NCI-H345 treated with DMSO at 0.1 percent for 48 hours (cell line): ENCODE measurements around the gene LMX1B.

Experiments used
- DNase-seq: peaks from one replicate; lab custom pipeline; 2025; ENCODE audit not compliant: unreplicated experiment; lab: John Stamatoyannopoulos, UW

LMX1B gene

GRCh38 chr9:126674365-126675146 is 60.8 kb downstream of the LMX1B start:
- no peak for DNase-seq

- DNase-seq: no peak
Observed at GRCh38 chr9:126675147-126675467, 61.4 kb downstream of the LMX1B start.

- DNase-seq: no peak
Observed at GRCh38 chr9:126676102-126676684, 62.5 kb downstream of the LMX1B start.

DNA sequence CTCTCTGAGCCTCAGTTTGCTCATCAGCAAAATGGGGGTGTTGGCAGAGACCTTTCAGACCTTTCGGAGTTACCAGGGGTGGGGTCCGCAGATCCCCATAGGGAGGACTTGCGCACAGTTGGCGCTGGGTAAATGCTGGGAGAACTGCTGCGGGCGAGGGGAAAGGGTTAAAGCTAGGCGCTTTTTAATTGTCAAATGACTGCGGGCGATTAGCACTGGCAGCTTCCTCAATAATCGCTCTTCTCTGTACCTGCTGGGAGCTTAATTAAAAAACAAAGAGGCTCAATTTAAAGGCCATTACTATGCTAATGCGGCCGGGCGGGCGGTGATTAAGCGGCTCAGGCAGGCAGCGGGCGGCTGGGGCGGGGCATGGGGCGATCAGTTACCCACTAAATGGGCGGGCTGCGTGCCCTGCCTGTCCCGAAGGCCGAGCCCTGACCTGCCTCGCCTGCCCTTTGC is 63.0 kb downstream of the LMX1B start:
- DNase-seq: no peak

- no peak for DNase-seq
Observed at GRCh38 chr9:126677188-126678084, 63.7 kb downstream of the LMX1B start.

DNA sequence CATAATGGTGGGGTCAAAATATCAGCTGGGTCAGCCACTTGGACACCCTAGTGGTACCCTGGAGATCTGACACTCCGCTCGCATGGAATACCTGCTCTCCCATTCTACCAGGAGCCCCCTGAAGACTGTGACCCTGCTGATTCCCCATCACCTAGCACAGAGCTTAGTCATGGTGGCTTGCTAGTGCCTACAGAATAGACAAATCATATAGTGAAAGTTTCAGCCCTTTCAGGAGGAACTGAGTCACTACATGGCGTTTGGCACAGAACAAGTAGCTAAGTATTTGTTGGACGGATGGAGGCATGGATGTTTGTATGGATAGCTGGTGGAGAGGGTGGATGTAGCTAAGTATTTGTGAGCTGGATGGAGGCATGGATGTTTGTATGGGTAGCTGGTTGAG is 65.3 kb downstream of the LMX1B start:
- no peak for DNase-seq

GRCh38 chr9:126681336-126681735 is 67.6 kb downstream of the LMX1B start:
- DNase-seq: no peak

GRCh38 chr9:126682113-126682810 is 68.5 kb downstream of the LMX1B start:
- no peak for DNase-seq

DNA sequence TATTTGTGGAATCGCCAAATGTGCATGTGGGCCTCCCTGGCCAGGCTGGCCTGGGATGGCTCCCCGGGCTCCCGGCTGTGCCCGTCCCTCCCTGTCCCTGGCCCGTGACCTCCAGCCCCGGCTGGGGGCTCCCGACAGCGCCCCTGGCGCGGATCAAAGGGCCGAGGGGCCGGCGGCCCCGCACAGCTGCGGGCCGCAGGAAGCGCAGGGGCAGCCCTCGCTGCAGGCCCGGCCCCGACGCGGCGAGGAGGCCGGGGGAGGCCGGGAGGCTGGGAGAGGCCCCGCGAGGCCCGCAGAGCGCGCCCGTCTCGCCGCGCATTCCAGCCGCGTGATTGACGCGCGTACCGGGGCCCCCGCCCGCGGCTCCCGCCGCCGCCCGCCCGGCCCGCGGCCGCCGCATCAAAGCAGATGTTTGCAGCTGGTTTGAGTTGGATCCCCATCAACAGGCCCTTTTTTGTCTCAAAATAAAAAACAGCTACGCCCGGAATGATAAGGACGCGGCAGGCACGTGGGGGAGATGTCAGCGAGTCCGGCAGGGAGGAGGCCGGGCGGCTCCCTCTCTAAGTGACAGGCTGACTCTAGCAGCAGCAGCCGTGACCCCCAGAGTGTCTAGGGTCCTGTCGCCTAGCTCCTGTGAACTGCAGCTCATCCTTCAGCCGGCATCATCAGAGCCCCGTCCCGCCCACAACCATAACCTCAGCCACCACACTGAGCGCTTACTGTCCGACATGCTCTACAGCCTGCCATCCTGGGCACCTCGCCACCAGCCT is 69.4 kb downstream of the LMX1B start:
- DNase-seq: no peak

- no peak for DNase-seq
Observed at GRCh38 chr9:126683698-126684044, 69.9 kb downstream of the LMX1B start.

GRCh38 chr9:126684345-126684744 is 70.6 kb downstream of the LMX1B start:
- no peak for DNase-seq

- no peak for DNase-seq
Observed at GRCh38 chr9:126684965-126685465, 71.3 kb downstream of the LMX1B start.

DNA sequence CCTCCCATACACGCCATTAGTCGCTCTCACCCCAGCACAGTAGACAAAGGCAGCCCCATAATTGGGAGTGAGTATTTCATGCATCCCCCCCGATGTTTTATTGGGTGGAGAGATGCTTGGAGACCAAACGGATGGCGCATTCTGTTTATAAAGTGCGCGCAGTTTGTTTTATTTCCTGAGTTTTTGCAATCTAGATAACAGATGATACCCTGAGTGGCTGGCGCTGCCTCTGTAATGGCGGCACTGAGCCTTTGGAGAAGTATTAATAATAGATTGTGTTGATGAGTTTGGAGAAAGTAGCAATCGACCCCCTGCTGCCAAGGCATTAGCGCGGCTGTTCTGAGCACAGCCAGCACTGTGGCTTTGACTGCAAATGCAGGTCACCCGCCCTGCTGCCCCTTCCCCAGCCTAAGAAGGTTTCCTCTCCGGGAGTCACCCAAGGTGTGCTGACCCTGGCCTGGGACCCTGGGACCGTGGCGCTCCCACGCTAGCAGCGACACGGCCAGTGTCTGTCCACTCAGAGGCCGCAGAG is 74.3 kb downstream of the LMX1B start:
- DNase-seq: no peak

DNA sequence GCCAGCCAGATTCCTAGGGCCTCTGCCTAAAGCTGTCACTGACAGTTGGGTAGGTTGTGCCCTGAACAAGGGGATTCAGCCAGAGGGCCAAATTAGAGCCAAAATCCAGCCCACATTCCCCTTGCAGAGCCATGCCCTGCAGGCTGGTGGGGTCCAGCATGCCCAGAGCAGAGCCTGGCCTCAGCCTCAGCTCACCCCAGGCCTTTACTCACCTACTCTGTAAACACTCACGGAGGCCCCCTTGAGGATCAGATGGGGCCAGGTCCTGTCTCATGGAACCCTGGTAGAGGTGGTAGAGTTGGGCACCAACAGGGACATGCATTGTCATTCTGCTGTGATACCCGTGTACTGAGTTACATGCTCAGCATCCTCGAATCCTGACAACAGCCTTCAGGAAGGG is 74.9 kb downstream of the LMX1B start:
- DNase-seq: no peak

GRCh38 chr9:126689027-126689825 is 75.5 kb downstream of the LMX1B start:
- DNase-seq: no peak

GRCh38 chr9:126690431-126691051 is 76.8 kb downstream of the LMX1B start:
- DNase-seq: peak; percentile 25

DNA sequence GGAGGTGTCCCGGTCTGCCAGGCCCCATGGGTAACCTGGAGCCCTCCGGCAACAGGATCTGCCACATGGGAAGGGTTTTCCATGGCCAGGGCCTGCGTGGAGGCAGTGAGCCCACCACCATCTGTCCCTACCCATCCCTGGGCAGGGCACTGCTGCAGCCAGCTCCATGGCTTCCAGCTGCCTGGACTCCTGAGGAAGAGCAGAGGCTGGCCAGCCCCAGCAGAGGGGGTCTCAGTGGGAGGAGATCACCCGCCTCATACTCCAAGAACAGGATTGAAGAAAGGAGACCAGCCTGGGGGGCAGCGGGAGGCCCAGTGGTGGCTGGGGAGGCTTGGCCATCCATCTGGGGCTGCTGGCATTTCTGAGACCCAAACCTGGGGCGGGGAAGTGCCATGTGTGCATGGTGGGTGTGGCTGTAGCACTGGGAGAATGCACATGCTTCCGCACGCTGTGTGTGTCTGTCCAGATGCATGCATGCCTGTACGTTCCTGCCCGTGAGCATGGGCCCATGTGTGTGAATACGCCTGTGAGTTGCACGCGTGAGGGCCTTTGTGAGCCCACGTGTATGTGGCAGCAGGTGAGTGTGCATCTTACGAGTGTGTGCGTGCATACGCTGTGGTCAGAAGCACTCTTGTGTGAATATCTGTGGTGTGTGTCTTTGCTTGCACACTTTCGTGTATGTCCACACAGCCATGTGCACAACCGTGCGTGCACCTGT is 78.5 kb downstream of the LMX1B start:
- no peak for DNase-seq

- DNase-seq: no peak
Observed at GRCh38 chr9:126692759-126693427, 79.2 kb downstream of the LMX1B start.
